Mesenchymal stem cell (in vitro differentiated cells and primary cell): Measurements from ENCODE around the gene ARFGAP2.

ENCODE experiments used
- DNase-seq: peaks from one replicate; pipeline ENCODE4 v3.0.0-alpha.2; 2013
- H2AFZ ChIP-seq: one replicate; pipeline ENCODE4 v1.6.1; 2013; ENCODE audit warnings: low read depth, mild to moderate bottlenecking, control low read depth, inconsistent platforms, low read length, moderate library complexity
- H2AK5ac ChIP-seq: 2 replicates; pipeline ENCODE4 v1.6.1; 2013; ENCODE audit warnings: low read length, moderate library complexity, mild to moderate bottlenecking, inconsistent platforms; ENCODE audit not compliant: severe bottlenecking
- H2BK120ac ChIP-seq: one replicate; pipeline ENCODE4 v1.6.1; 2013; ENCODE audit warnings: low read depth, mild to moderate bottlenecking, inconsistent platforms, low read length, moderate library complexity
- H2BK12ac ChIP-seq, 2 experiments: one replicate each; pipeline ENCODE4 v1.6.1; 2013; ENCODE audit warnings: inconsistent platforms in 2 of 2, low read length in 2 of 2, mild to moderate bottlenecking in 2 of 2, moderate library complexity in 2 of 2, control low read depth in 1 of 2
- H2BK15ac ChIP-seq: one replicate; pipeline ENCODE4 v1.6.1; 2013; ENCODE audit warnings: mild to moderate bottlenecking, low read depth, inconsistent platforms; ENCODE audit not compliant: poor library complexity, severe bottlenecking
- H2BK5ac ChIP-seq: 2 replicates; pipeline ENCODE4 v1.6.1; 2013; ENCODE audit warnings: low read depth, mild to moderate bottlenecking, low read length, control low read depth, inconsistent platforms; ENCODE audit not compliant: poor library complexity, severe bottlenecking
- H3K14ac ChIP-seq, 2 experiments: one replicate each; pipeline ENCODE4 v1.6.1; 2013; ENCODE audit warnings: inconsistent platforms in 2 of 2, low read length in 2 of 2, control low read depth in 1 of 2, mild to moderate bottlenecking in 1 of 2, moderate library complexity in 1 of 2
- H3K18ac ChIP-seq, 2 experiments: one replicate each; pipeline ENCODE4 v1.6.1; 2013; ENCODE audit warnings: inconsistent platforms in 2 of 2, low read length in 2 of 2, control low read depth in 1 of 2, low read depth in 1 of 2, mild to moderate bottlenecking in 1 of 2
- H3K23ac ChIP-seq, 2 experiments: one replicate each; pipeline ENCODE4 v1.6.1; 2013; ENCODE audit warnings: inconsistent platforms in 2 of 2, low read length in 2 of 2, mild to moderate bottlenecking in 2 of 2, moderate library complexity in 2 of 2, control low read depth in 1 of 2
- H3K27ac ChIP-seq: 2 replicates; pipeline ENCODE4 v1.5.1; 2013; ENCODE audit warnings: mild to moderate bottlenecking, moderate library complexity, low read length, control low read depth, inconsistent platforms; ENCODE audit not compliant: poor library complexity, severe bottlenecking
- H3K27me3 ChIP-seq, 2 experiments: 2 replicates each; pipeline versions ENCODE4 v1.6.1 to v1.7.0; 2013; ENCODE audit warnings: low read length in 2 of 2, mild to moderate bottlenecking in 2 of 2, moderate library complexity in 2 of 2, control low read depth in 1 of 2, inconsistent platforms in 1 of 2; ENCODE audit not compliant: control insufficient read depth in 1 of 2, insufficient read depth in 1 of 2
- H3K36me3 ChIP-seq, 2 experiments: 2 replicates each; pipeline versions ENCODE4 v1.6.1 to v1.7.0; 2013; ENCODE audit warnings: low read length in 2 of 2, control low read depth in 1 of 2, inconsistent platforms in 1 of 2, low read depth in 1 of 2, mild to moderate bottlenecking in 1 of 2; ENCODE audit not compliant: insufficient read depth in 2 of 2, control insufficient read depth in 1 of 2
- H3K4ac ChIP-seq, 2 experiments: one replicate each; pipeline ENCODE4 v1.6.1; 2013; ENCODE audit warnings: inconsistent platforms in 2 of 2, low read length in 2 of 2, mild to moderate bottlenecking in 2 of 2, moderate library complexity in 2 of 2, control low read depth in 1 of 2, low read depth in 1 of 2
- H3K4me1 ChIP-seq: 2 replicates; pipeline ENCODE4 v1.6.1; 2013; ENCODE audit warnings: low read depth, low read length, control low read depth; ENCODE audit not compliant: control insufficient read depth, insufficient read depth
- H3K4me2 ChIP-seq: 2 replicates; pipeline ENCODE4 v1.6.1; 2013; ENCODE audit warnings: low read length, mild to moderate bottlenecking, inconsistent platforms; ENCODE audit not compliant: poor library complexity, severe bottlenecking
- H3K4me3 ChIP-seq, 2 experiments: 2 replicates each; pipeline versions ENCODE4 v1.5.1 to v1.7.0; 2013; ENCODE audit warnings: low read length in 2 of 2, mild to moderate bottlenecking in 2 of 2, control low read depth in 1 of 2, low read depth in 1 of 2; ENCODE audit not compliant: insufficient read depth in 1 of 2
- H3K79me1 ChIP-seq: replicated peaks from 2 replicates; pipeline ENCODE4 v1.6.1; 2013; ENCODE audit warnings: mild to moderate bottlenecking, control low read depth, low read length, inconsistent platforms; ENCODE audit not compliant: poor library complexity, severe bottlenecking
- H3K9ac ChIP-seq: 2 replicates; pipeline ENCODE4 v1.7.0; 2013; ENCODE audit warnings: mild to moderate bottlenecking, low read length, moderate library complexity
- H3K9me3 ChIP-seq: 2 replicates; pipeline ENCODE4 v1.7.0; 2013; ENCODE audit warnings: mild to moderate bottlenecking, low read length; ENCODE audit not compliant: control insufficient read depth
- H4K8ac ChIP-seq: one replicate; pipeline ENCODE4 v1.6.1; 2013; ENCODE audit warnings: inconsistent platforms, mild to moderate bottlenecking, low read length, moderate library complexity
- H4K91ac ChIP-seq: one replicate; pipeline ENCODE4 v1.6.1; 2013; ENCODE audit warnings: mild to moderate bottlenecking, low read length, inconsistent platforms
- WGBS: methylation state at CpG from one replicate; pipeline ENCODE4 v1.1.7; 2013; ENCODE audit warnings: mixed read lengths; 5-methylcytosine and 5-hydroxymethylcytosine counted together

ARFGAP2 gene

DNA sequence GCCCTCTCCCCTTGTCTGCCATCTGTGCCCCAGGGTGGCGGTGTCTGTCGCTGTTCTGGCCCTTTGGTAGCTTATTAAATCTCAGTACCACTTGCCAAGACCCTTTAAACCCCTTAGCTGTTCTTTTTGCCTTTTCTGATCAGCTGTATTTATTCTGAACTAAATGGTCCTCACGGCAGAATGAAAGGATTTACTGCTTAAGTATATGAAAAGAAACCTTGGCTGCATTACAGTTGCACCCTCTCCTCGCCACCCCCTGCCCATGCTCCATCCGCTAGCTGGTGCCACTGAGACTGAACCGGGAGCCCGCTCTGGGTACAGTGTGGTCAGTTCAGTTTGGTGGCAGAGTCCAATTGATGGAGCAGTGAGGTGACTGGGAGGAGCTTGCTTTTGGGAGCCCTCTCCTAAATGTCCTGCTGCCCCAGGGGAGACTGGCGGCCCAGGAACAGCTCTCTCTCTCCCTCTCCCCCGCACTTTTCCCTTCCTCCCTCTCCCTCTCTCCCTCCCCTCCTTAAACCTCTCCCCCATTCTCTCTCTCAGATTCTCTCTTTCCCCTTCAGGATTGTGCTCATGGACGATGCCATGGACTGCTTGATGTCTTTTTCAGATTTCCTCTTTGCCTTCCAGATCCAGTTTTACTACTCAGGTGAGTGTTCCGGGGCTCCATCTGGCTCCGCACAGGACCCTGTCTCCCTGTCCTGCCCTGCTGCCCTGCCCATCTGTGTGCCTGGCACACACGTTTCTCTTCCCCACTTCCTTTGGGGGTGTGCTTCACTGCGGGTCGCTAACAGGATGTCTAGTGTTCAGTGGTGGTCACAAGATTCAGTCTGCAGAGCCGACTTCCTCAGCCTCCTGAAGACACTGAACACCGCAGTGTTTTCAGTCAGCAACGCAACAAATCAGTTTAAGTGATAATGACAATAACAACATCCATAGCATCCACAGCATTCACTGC lies 21.8 kb downstream of the ARFGAP2 start:
- H3K9ac ChIP-seq = peak overlapping the region; percentile 7
- no peaks in the 10 kb centered on the region for H3K27me3 ChIP-seq
- peak overlapping the region in 1 of 2 experiments; percentile 13 for H3K18ac ChIP-seq
- H3K14ac ChIP-seq = no peak overlapping the region
- H2BK12ac ChIP-seq = no peak overlapping the region
- H3K4me2 ChIP-seq = no peak overlapping the region
- no peak overlapping the region for H2BK120ac ChIP-seq
- H3K4me1 ChIP-seq = peaks cover 18% of the 10 kb centered on the region
- DNase-seq = no peak
- 84% methylated on average over 17 of the region's 18 CpGs for WGBS
- H3K4me3 ChIP-seq = no peak overlapping the region
- H3K36me3 ChIP-seq = peaks cover 19 to 28% of the 10 kb centered on the region in 2 experiments
- no peak overlapping the region for H3K23ac ChIP-seq
- H4K8ac ChIP-seq = no peak overlapping the region
- no peaks in the 10 kb centered on the region for H3K9me3 ChIP-seq
- H2AK5ac ChIP-seq = no peak overlapping the region
- H2BK15ac ChIP-seq = no peak overlapping the region
- no peak overlapping the region for H3K27ac ChIP-seq
- H3K79me1 ChIP-seq = peaks cover 4% of the 10 kb centered on the region
- H2BK5ac ChIP-seq = no peak overlapping the region
- H3K4ac ChIP-seq = no peak overlapping the region
- no peak overlapping the region for H2AFZ ChIP-seq
- no peak overlapping the region for H4K91ac ChIP-seq

- no peak overlapping the region for H2BK5ac ChIP-seq
- H2AFZ ChIP-seq = no peak overlapping the region
- H3K4me1 ChIP-seq = peaks cover 18% of the 10 kb centered on the region
- no peak overlapping the region for H3K23ac ChIP-seq
- peak overlapping the region; percentile 46 for H3K9ac ChIP-seq
- H3K36me3 ChIP-seq = peaks cover 23 to 28% of the 10 kb centered on the region in 2 experiments
- H2BK15ac ChIP-seq = peak overlapping the region; percentile 67
- peak overlapping the region; percentile 79 for H4K8ac ChIP-seq
- H3K4me2 ChIP-seq = no peak overlapping the region
- no peaks in the 10 kb centered on the region for H3K27me3 ChIP-seq
- no peak overlapping the region for H2BK120ac ChIP-seq
- no peak overlapping the region for H3K4me3 ChIP-seq
- H3K14ac ChIP-seq = no peak overlapping the region
- H2AK5ac ChIP-seq = peak overlapping the region; percentile 37
- H3K79me1 ChIP-seq = peaks cover 4% of the 10 kb centered on the region
- peak overlapping the region in 1 of 2 experiments; percentile 68 for H3K18ac ChIP-seq
- H4K91ac ChIP-seq = no peak overlapping the region
- peak; percentile 86 for DNase-seq
- H3K27ac ChIP-seq = no peak overlapping the region
- H3K9me3 ChIP-seq = no peaks in the 10 kb centered on the region
- H2BK12ac ChIP-seq = peak overlapping the region in 1 of 2 experiments; percentile 33
- 55% methylated on average over 8 of the region's 11 CpGs for WGBS
- H3K4ac ChIP-seq = peak overlapping the region in 1 of 2 experiments; percentile 37
Observed at GRCh38 chr11:47152953-47153950, 23.4 kb downstream of the ARFGAP2 start.

- peak; percentile 81 for DNase-seq
- H2AFZ ChIP-seq = no peak overlapping the region
- no peak overlapping the region for H4K8ac ChIP-seq
- no peak overlapping the region for H2AK5ac ChIP-seq
- H2BK15ac ChIP-seq = peak overlapping the region; percentile 67
- no peak overlapping the region for H2BK120ac ChIP-seq
- H3K4me2 ChIP-seq = no peak overlapping the region
- H2BK5ac ChIP-seq = no peak overlapping the region
- H3K9ac ChIP-seq = peak overlapping the region; percentile 46
- peaks cover 18 to 26% of the 10 kb centered on the region in 2 experiments for H3K36me3 ChIP-seq
- H3K4ac ChIP-seq = peak overlapping the region in 1 of 2 experiments; percentile 37
- no peaks in the 10 kb centered on the region for H3K9me3 ChIP-seq
- no peak overlapping the region for H3K23ac ChIP-seq
- H3K4me3 ChIP-seq = no peak overlapping the region
- H4K91ac ChIP-seq = peak overlapping the region; percentile 57
- peaks cover 18% of the 10 kb centered on the region for H3K4me1 ChIP-seq
- H3K14ac ChIP-seq = peak overlapping the region in 1 of 2 experiments; percentile 35
- H3K79me1 ChIP-seq = peaks cover 2% of the 10 kb centered on the region
- no peak overlapping the region for H3K27ac ChIP-seq
- H3K27me3 ChIP-seq = no peaks in the 10 kb centered on the region
- peak overlapping the region; percentile 29 to 33 for H2BK12ac ChIP-seq
- peak overlapping the region; percentile 18 to 68 for H3K18ac ChIP-seq
- 81% methylated on average over 15 of the region's 16 CpGs for WGBS
Observed at GRCh38 chr11:47152126-47152952, 24.3 kb downstream of the ARFGAP2 start.
